ENCODE data around the gene WDR70.

Gene WDR70

DNA sequence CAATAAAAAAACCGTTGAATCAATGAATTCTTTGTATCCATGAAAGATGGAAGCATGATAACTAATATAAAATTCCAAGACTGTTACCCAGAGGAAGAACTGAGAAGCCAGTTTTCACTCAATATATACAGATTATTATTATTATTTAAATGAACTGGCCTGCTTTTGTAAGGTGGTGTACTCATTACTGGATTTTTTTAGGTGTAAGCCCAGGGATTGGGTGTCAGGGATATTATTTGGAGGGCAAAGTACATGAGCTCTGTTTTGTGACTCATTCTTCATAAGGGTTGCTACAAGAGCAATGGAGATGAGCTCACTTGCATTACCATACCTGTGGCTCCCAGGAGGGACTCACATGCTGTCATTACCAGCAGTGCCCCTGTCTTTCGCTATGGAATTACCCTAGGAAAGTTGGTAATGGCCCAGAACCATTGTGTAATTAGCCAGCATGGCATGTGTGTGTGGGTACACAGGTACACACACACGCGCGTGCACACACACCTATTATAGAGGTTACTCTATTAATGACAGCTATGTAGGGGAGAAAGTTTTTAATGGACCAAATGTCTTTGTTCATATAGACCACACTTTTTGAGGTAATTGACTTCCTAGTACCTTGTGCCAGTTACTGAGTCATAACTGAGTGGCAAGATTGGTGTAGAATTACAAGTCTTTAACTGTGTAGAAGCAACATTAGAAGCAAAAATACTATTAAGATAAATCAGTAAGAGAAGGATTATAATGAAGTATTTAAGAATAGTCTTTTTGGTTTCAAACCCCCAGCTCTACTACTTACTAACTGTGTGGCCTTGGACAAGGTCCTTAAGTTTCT lies 317.3 kb downstream of the WDR70 start:
- Histone ChIP-seq H3K36me3 (no peaks in the 10 kb centered on the region), H3K9me3 (ENCODE audit: severe bottlenecking) (peaks cover 3% of the 10 kb centered on the region), H3K4me3 (ENCODE audit: low read depth, low read length) (no peak overlapping the region), H3K27ac (no peak overlapping the region), H3K27me3 (ENCODE audit: insufficient read depth, low read depth, severe bottlenecking) (no peaks in the 10 kb centered on the region)
- DNase-seq: no peak
- TF ChIP-seq, protein P1, sequence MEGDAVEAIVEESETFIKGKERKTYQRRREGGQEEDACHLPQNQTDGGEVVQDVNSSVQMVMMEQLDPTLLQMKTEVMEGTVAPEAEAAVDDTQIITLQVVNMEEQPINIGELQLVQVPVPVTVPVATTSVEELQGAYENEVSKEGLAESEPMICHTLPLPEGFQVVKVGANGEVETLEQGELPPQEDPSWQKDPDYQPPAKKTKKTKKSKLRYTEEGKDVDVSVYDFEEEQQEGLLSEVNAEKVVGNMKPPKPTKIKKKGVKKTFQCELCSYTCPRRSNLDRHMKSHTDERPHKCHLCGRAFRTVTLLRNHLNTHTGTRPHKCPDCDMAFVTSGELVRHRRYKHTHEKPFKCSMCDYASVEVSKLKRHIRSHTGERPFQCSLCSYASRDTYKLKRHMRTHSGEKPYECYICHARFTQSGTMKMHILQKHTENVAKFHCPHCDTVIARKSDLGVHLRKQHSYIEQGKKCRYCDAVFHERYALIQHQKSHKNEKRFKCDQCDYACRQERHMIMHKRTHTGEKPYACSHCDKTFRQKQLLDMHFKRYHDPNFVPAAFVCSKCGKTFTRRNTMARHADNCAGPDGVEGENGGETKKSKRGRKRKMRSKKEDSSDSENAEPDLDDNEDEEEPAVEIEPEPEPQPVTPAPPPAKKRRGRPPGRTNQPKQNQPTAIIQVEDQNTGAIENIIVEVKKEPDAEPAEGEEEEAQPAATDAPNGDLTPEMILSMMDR (IDR thresholded peaks at IDR 0.05; ENCODE audit: low read depth, low read length): no peak

GRCh38 chr5:37701868-37702267 lies 322.8 kb downstream of the WDR70 start:
- no peak for DNase-seq
- Histone ChIP-seq H3K27ac (no peak overlapping the region), H3K9me3 (ENCODE audit: severe bottlenecking) (no peaks in the 10 kb centered on the region), H3K27me3 (ENCODE audit: insufficient read depth, low read depth, severe bottlenecking) (no peaks in the 10 kb centered on the region), H3K36me3 (no peaks in the 10 kb centered on the region), H3K4me3 (ENCODE audit: low read depth, low read length) (no peak overlapping the region)
- TF ChIP-seq, protein P1 (IDR thresholded peaks at IDR 0.05; ENCODE audit: low read depth, low read length): no peak

- Histone ChIP-seq H3K36me3 (no peaks in the 10 kb centered on the region), H3K9me3 (ENCODE audit: severe bottlenecking) (no peaks in the 10 kb centered on the region), H3K27me3 (ENCODE audit: insufficient read depth, low read depth, severe bottlenecking) (no peaks in the 10 kb centered on the region), H3K27ac (no peak overlapping the region), H3K4me3 (ENCODE audit: low read depth, low read length) (no peak overlapping the region)
- TF ChIP-seq, protein P1 (IDR thresholded peaks at IDR 0.05; ENCODE audit: low read depth, low read length): no peak
- no peak for DNase-seq
Observed at GRCh38 chr5:37703841-37704241, 324.7 kb downstream of the WDR70 start.

DNA sequence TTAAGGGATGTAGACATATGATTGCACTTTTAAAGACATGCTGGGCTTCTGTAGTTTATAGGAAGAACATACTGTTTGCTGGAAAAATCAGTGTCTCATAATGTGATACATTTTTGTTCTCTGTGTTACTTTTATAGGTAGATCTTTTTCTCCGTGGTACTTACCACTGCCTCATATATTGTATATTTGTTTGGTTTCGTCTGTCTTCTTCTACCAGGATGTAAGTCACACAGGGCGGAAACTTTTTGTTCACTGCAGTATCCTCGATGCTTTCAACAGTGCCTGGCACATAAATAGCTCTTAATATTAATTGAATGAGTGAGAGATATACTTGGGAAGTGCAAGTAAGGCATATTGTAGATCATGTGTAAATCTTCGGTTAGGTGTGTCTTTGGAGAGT lies 325.3 kb downstream of the WDR70 start:
- Histone ChIP-seq H3K36me3 (no peaks in the 10 kb centered on the region), H3K4me3 (ENCODE audit: low read depth, low read length) (no peak overlapping the region), H3K27me3 (ENCODE audit: insufficient read depth, low read depth, severe bottlenecking) (no peaks in the 10 kb centered on the region), H3K27ac (no peak overlapping the region), H3K9me3 (ENCODE audit: severe bottlenecking) (no peaks in the 10 kb centered on the region)
- TF ChIP-seq, protein P1 (IDR thresholded peaks at IDR 0.05; ENCODE audit: low read depth, low read length): no peak
- no peak for DNase-seq

DNA sequence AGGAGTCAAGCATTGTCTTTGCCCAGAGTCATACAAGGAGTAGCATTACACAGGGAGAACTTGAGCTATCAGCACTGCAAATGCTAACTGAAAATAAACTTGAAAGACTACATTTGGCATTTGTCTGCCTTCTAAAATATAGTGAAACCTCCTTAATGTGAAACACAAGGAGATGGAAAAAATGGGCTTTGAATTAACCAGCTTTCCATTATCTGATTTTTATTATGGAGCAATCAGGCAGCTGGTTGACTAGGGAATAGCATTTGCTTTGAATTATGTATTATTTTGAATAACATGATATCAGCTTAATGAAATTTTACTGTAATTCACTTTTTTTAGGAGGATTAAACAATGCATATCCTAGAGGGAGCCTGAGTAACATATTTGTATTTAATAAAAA lies 329.9 kb downstream of the WDR70 start:
- H3K36me3 ChIP-seq: no peaks in the 10 kb centered on the region
- no peaks in the 10 kb centered on the region for H3K27me3 ChIP-seq (ENCODE audit: insufficient read depth, low read depth, severe bottlenecking)
- H3K4me3 ChIP-seq (ENCODE audit: low read depth, low read length): no peak overlapping the region
- TF ChIP-seq, protein P1 (IDR thresholded peaks at IDR 0.05; ENCODE audit: low read depth, low read length): no peak
- no peak overlapping the region for H3K27ac ChIP-seq
- H3K9me3 ChIP-seq (ENCODE audit: severe bottlenecking): no peaks in the 10 kb centered on the region
- DNase-seq: no peak

- H3K36me3 ChIP-seq: no peaks in the 10 kb centered on the region
- H3K27me3 ChIP-seq (ENCODE audit: insufficient read depth, low read depth, severe bottlenecking): no peaks in the 10 kb centered on the region
- H3K9me3 ChIP-seq (ENCODE audit: severe bottlenecking): no peaks in the 10 kb centered on the region
- no peak overlapping the region for H3K27ac ChIP-seq
- no peak overlapping the region for H3K4me3 ChIP-seq (ENCODE audit: low read depth, low read length)
- TF ChIP-seq, protein P1 (IDR thresholded peaks at IDR 0.05; ENCODE audit: low read depth, low read length): no peak
- DNase-seq: no peak
Observed at GRCh38 chr5:37710965-37711364, 331.8 kb downstream of the WDR70 start.

Data from WERI-Rb-1 (cell line).